Measurements from ENCODE around the gene PRKG1.
"Not testable (repeated sequence)": the region's sequence is repeated elsewhere in the genome, so short reads cannot be mapped to it uniquely, and the experiment has no call there.

Gene PRKG1

GRCh38 chr10:51119441-51119840, 45.2 kb downstream of the PRKG1 start:
- DNase-seq, result no peak

GRCh38 chr10:51121861-51122260, 47.6 kb downstream of the PRKG1 start:
- no peak for DNase-seq

GRCh38 chr10:51124852-51125251, 50.6 kb downstream of the PRKG1 start:
- DNase-seq, result no peak

GRCh38 chr10:51125518-51125917, 51.2 kb downstream of the PRKG1 start:
- DNase-seq, result no peak

GRCh38 chr10:51129946-51130544, 55.8 kb downstream of the PRKG1 start:
- DNase-seq, result no peak

- DNase-seq, result no peak
Measured at GRCh38 chr10:51137756-51138529, 63.7 kb downstream of the PRKG1 start.

- DNase-seq, result no peak
Measured at GRCh38 chr10:51139176-51139575, 64.9 kb downstream of the PRKG1 start.

GRCh38 chr10:51141010-51141409, 66.7 kb downstream of the PRKG1 start:
- DNase-seq, result no peak

- no peak for DNase-seq
Measured at GRCh38 chr10:51144161-51144781, 70.0 kb downstream of the PRKG1 start.

GRCh38 chr10:51145375-51145774, 71.1 kb downstream of the PRKG1 start:
- DNase-seq, result no peak

GRCh38 chr10:51147644-51148399, 73.5 kb downstream of the PRKG1 start:
- DNase-seq, result no peak

GRCh38 chr10:51156926-51157325, 82.6 kb downstream of the PRKG1 start:
- DNase-seq, result no peak

- no peak for DNase-seq
Measured at GRCh38 chr10:51158832-51159231, 84.5 kb downstream of the PRKG1 start.

- DNase-seq, result no peak
Measured at GRCh38 chr10:51159841-51160240, 85.6 kb downstream of the PRKG1 start.

- DNase-seq, result no peak
Measured at GRCh38 chr10:51162002-51162401, 87.7 kb downstream of the PRKG1 start.

- DNase-seq, result not testable (repeated sequence)
Measured at GRCh38 chr10:51163380-51164049, 89.2 kb downstream of the PRKG1 start.

GRCh38 chr10:51168086-51168815, 94.0 kb downstream of the PRKG1 start:
- no peak for DNase-seq

- no peak for DNase-seq
Measured at GRCh38 chr10:51169111-51169510, 94.8 kb downstream of the PRKG1 start.

GRCh38 chr10:51170518-51171245, 96.4 kb downstream of the PRKG1 start:
- DNase-seq, result no peak

GRCh38 chr10:51171946-51172345, 97.7 kb downstream of the PRKG1 start:
- no peak for DNase-seq

- DNase-seq, result no peak
Measured at GRCh38 chr10:51176976-51177695, 102.8 kb downstream of the PRKG1 start.
